Transverse colon (tissue), 4 donors: ENCODE data around the gene SLIT3.

Experiments
- POLR2A ChIP-seq: fragments of 450-650 bp; IDR thresholded peaks from one replicate; pipeline ENCODE4 v1.6.1; 2016; ENCODE audit warnings: antibody characterized with exemption, mild to moderate bottlenecking, moderate library complexity
- POLR2AphosphoS5 ChIP-seq, 3 donors: sonication (generic); formaldehyde crosslinking; IDR thresholded peaks; one replicate each; pipeline ENCODE4 v1.6.1; 2016; ENCODE audit warnings: antibody characterized with exemption in 3 of 3
- TF ChIP-seq, protein P1 (sequence below), 5 experiments: fragments of 200-600 bp in 3 of 5; fragments of 450-650 bp in 2 of 5; sonication (generic) in 3 of 5; IDR thresholded peaks; 1 replicate in 2 of 5; 2 replicates in 3 of 5; pipeline ENCODE4 v1.5.1; 2016 to 2017; ENCODE audit warnings: antibody characterized with exemption in 5 of 5, inconsistent platforms in 3 of 5, mild to moderate bottlenecking in 2 of 5, moderate library complexity in 1 of 5

DNA sequence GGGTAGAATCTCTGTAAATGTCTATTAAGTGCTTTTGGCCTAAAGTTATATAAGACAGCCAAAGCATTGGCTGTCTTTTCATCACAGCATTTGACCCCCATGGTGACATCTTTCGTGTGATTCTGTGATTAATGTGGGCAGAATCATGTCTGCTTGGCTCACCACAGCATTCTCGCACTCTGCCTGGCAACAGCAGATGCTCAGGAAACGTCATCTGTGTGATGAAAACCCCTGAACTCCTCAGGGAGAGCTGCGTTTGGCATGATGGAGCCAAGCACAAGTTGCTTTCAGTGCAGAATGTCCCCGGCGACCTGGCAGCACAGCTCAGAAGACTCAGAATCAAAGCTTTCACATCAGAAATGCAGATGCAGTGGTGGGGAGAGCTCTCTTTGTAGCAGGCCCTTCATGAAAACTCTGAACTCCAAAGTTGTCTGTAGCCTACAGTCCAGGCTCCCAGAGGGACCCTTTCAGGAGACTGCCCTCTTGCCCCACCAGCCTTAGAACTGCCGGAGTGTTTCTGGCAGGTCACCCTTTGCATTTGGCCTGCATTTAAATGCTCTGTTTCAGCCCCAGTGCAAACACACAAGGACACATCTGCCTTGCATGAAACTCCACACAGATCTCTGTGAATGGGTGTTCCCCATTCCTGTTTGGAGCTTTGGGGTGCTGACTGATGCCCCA lies 566.2 kb downstream of the SLIT3 start:
- TF ChIP-seq POLR2AphosphoS5 (IDR thresholded peaks at IDR 0.05) (no peak), POLR2A (no peak)
- TF ChIP-seq, protein P1, sequence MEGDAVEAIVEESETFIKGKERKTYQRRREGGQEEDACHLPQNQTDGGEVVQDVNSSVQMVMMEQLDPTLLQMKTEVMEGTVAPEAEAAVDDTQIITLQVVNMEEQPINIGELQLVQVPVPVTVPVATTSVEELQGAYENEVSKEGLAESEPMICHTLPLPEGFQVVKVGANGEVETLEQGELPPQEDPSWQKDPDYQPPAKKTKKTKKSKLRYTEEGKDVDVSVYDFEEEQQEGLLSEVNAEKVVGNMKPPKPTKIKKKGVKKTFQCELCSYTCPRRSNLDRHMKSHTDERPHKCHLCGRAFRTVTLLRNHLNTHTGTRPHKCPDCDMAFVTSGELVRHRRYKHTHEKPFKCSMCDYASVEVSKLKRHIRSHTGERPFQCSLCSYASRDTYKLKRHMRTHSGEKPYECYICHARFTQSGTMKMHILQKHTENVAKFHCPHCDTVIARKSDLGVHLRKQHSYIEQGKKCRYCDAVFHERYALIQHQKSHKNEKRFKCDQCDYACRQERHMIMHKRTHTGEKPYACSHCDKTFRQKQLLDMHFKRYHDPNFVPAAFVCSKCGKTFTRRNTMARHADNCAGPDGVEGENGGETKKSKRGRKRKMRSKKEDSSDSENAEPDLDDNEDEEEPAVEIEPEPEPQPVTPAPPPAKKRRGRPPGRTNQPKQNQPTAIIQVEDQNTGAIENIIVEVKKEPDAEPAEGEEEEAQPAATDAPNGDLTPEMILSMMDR (IDR thresholded peaks at IDR 0.05) = no peak
